GM19025 (cell line): ENCODE data around the gene FANK1.

Experiments used
- ATAC-seq: cut with Tn5 transposase; IDR thresholded peaks from one replicate; pipeline ENCODE4 v1.9.1; 2021; ENCODE audit warnings: mild to moderate bottlenecking, low read depth, moderate library complexity; ENCODE audit not compliant: unreplicated experiment

Gene FANK1

GRCh38 chr10:126057494-126057893 lies 161.1 kb downstream of the FANK1 start:
- ATAC-seq, result no peak

GRCh38 chr10:126058104-126058503 lies 161.7 kb downstream of the FANK1 start:
- ATAC-seq, result no peak

DNA sequence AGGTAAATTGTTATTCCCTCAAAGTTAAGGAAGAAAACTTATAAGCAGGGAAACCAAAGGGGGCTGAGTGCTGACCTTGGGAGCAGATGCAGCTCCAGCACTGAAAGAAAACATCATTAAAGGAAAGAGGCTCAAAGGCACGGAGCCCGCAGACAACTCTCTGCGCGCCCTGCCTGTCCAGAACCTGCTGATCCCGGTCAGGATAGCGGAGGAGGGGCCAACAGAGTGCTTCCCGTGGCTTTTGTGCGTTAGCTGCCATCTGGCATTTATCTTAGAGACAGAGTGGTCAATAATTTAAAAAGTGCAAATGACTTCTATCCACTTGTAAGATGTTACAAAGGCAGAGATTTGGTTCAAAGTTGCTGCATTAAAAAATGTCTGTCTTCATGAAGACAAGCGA lies 162.1 kb downstream of the FANK1 start:
- ATAC-seq, result no peak
